Measurements from ENCODE around the gene GREB1.

Gene GREB1

DNA sequence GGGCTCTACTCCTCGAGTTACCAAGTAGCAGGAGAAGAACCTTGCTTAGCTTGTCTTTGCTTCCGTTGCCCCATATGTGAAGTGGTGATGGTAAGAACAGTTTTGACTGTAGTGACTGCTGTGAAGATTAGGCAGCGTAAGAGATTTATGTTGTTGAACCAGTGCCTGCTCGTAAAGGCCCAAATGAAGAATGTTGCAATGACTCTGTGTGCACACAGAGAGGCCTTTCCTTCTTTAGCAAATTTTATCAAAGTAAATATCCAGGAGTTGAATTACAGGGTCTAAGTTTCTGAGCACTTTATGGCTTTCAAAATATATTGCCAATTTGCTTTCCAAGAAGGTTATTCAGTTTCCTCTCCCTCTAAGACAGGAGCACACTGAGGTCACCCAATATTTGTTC, 121.7 kb downstream of the GREB1 start:
- DNase-seq (ENCODE audit: low read depth), result peak; percentile 80
- TF ChIP-seq, protein P1, sequence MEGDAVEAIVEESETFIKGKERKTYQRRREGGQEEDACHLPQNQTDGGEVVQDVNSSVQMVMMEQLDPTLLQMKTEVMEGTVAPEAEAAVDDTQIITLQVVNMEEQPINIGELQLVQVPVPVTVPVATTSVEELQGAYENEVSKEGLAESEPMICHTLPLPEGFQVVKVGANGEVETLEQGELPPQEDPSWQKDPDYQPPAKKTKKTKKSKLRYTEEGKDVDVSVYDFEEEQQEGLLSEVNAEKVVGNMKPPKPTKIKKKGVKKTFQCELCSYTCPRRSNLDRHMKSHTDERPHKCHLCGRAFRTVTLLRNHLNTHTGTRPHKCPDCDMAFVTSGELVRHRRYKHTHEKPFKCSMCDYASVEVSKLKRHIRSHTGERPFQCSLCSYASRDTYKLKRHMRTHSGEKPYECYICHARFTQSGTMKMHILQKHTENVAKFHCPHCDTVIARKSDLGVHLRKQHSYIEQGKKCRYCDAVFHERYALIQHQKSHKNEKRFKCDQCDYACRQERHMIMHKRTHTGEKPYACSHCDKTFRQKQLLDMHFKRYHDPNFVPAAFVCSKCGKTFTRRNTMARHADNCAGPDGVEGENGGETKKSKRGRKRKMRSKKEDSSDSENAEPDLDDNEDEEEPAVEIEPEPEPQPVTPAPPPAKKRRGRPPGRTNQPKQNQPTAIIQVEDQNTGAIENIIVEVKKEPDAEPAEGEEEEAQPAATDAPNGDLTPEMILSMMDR (IDR thresholded peaks at IDR 0.05; ENCODE audit: control insufficient read depth, extremely low read depth, insufficient read depth), result no peak
- no peak overlapping the region for H3K4me3 ChIP-seq (ENCODE audit: low read depth, low read length)

DNA sequence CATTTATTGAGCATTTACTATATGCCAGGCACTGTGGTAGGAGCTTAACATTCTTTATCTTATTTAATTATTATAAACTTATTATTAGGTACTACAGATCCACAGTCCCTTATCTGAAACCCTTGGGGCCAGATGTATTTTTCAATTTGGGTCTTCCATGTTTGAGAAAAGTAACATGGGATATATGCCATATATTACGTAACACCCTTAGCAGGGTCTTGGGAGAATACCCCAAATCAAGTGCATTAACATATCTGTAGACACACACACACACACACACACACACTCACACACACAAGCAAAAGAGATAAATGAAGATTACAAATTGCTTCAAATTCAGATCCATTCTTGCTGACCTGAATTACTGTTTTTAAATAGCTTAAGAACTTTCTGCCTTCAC, 122.4 kb downstream of the GREB1 start:
- TF ChIP-seq, protein P1 (IDR thresholded peaks at IDR 0.05; ENCODE audit: control insufficient read depth, extremely low read depth, insufficient read depth), result no peak
- no peak for DNase-seq (ENCODE audit: low read depth)
- no peak overlapping the region; the same call in 1 of the 2 replicates for H3K4me3 ChIP-seq (ENCODE audit: low read depth, low read length)

DNA sequence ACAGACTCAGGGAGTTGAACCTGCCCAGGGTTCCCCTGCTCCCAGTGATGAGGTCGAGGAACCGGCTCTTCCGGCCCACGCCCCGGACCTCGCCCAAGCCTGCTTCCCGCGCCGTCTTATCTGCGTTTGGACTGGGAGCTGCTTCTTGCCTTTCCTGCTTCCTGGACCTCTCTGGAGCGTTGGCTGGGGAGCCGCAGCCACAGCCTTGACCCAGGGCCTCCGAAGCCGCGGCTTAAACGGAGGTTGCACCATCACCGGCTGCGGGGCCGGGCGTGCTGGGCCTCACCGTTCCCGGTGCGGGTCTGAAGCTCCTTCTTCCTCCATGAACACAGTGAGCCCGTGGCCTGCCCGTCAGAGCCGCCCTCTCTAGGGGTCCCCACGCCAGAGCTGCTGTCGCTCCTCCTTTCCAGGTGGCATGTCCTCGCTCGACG, 122.8 kb downstream of the GREB1 start:
- peak overlapping the region; percentile 38 for H3K4me3 ChIP-seq (ENCODE audit: low read depth, low read length)
- TF ChIP-seq, protein P1 (IDR thresholded peaks at IDR 0.05; ENCODE audit: control insufficient read depth, extremely low read depth, insufficient read depth), result no peak
- no peak for DNase-seq (ENCODE audit: low read depth)

DNA sequence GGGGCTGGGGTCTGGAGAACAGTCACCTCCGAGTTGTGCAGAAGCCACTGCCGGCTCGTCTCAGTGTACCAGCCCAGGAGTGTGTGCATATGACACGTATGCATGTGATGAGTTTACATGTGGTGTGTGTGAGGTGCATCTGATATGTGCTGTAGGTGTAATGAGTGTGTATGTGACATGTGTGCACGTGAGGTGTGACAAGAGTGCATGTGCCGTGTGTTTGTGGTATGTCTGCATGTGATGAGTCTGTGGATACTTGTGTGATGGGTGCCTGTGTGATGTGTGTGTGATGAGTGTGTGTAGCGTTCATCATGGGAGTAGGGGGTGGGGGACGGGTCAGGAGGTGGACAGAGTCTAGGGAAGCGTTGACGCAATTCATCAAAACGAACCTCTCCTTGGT, 123.3 kb downstream of the GREB1 start:
- TF ChIP-seq, protein P1 (IDR thresholded peaks at IDR 0.05; ENCODE audit: control insufficient read depth, extremely low read depth, insufficient read depth), result no peak
- DNase-seq (ENCODE audit: low read depth), result no peak
- peak overlapping the region; percentile 38 for H3K4me3 ChIP-seq (ENCODE audit: low read depth, low read length)

DNA sequence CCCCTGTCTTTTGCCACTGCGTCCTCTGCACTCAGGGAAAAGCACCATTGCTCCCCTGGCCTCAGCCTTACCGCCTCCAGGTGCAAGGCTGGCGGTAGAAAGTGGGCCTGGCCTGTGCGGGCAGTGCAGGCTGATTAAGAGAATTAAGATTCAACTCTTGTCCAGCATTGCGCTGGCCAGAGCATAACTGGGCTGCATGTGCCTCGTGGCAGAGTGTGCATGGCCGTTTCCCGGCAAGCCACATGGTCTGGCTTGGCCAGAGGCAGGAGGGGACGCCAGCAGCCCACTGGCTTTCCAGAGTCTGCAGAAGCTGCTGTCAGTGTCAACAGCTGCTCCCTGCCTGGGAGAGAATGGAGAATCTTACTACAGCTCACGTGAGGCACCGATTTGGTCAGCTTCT, 123.8 kb downstream of the GREB1 start:
- DNase-seq (ENCODE audit: low read depth), result no peak
- TF ChIP-seq, protein P1 (IDR thresholded peaks at IDR 0.05; ENCODE audit: control insufficient read depth, extremely low read depth, insufficient read depth), result no peak
- H3K4me3 ChIP-seq (ENCODE audit: low read depth, low read length), result no peak overlapping the region

DNA sequence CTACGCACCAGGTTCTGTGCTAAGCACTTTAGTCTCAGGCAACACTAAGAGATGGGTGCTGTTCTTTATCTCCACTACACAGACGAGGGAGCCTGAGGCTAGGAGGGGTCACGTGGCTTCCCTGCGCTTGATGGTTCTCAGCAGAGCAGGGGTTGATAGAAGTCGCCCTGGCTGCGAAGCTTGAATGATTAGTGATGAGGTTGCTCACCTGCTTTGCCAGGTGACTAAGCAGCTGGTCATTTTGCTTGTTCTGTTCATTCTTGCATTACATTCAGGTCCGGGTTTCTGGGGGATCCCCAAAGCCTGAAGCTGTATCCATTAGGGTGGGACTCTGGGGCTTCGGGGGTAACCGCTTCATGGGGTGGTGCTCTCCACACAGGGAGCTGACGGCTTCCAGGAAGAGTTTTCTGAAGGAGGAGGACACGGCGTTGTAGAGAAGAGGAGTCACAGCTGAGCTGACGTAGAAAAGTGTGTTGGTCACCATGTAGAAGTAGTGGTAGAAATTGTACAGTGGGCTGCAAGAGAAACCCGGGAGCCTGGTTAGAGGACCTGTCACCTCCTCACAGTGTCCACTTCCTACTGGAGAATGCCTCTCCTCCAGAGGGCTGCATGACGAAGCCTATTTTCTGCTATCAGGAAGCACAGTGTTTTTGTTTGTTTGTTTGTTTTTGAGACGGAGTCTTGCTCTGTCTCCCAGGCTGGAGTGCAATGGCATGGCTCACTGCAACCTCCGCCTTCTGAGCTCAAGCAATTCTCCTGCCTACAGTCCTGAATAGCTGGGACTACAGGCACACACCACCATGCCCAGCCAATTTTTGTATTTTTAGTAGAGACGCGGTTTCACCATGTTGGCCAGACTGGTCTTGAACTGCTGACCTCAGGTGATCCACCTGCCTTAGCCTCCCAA, 124.6 kb downstream of the GREB1 start:
- H3K4me3 ChIP-seq (ENCODE audit: low read depth, low read length), result no peak overlapping the region
- no peak for DNase-seq (ENCODE audit: low read depth)
- TF ChIP-seq, protein P1 (IDR thresholded peaks at IDR 0.05; ENCODE audit: control insufficient read depth, extremely low read depth, insufficient read depth), result no peak

DNA sequence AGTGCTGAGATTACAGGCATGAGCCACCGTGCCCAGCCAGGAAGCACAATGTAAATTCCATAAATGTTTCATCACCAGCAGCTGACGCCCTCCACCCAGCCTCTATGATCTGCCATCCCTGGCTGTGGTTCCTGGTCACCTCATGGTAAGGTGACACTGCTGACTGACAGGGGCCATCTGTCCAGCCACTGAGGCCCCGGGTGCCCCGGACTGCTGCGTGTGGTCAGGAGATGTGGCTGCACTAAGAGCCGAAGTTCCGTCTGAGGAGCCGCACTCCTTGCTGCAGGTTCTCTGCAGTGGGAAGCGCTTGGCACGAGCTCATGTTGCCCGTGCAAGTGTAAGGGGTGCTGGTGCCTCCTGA, 125.2 kb downstream of the GREB1 start:
- DNase-seq (ENCODE audit: low read depth), result no peak
- TF ChIP-seq, protein P1 (IDR thresholded peaks at IDR 0.05; ENCODE audit: control insufficient read depth, extremely low read depth, insufficient read depth), result no peak

More for the DNA sequence above, 125.2 kb downstream of the GREB1 start:
- no peak overlapping the region for H3K4me3 ChIP-seq (ENCODE audit: low read depth, low read length)

Measured in LNCaP clone FGC (cell line).